Measurements from ENCODE around the gene CAPN12. TPM values are rescaled to one million over a fixed set of nuclear protein-coding genes. Genes with fewer than 3 reads are reported as not detected.

The CAPN12 gene
- total and polyA plus RNA-seq, 2 of the 4 experiments (the other 2 are of a cell fraction): 0.18 to 0.97 TPM

GRCh38 chr19:38715555-38715954 is 28.7 kb downstream of the CAPN12 start:
- POLR2A ChIA-PET (ENCODE audit: unreplicated experiment): no interaction called here
- no peak for ATAC-seq (ENCODE audit: low read depth)
- dilution Hi-C loops (cut with HindIII; ENCODE audit: low sequenced_read_pairs, unreplicated experiment): no loop called here

More at GRCh38 chr19:38715555-38715954, 28.7 kb downstream of the CAPN12 start:
- intact Hi-C loops (cut with micrococcal nuclease) (no loop called here), in situ Hi-C loops (cut with MboI; ENCODE audit: low sequenced_read_pairs) (no loop called here)
- H3K27ac ChIP-seq (ENCODE audit: insufficient read depth, low read length): no peak overlapping the region
- no peak overlapping the region for H4K5ac ChIP-seq (ENCODE audit: low read depth, low read length)
- H2AFZ ChIP-seq (replicated peaks; ENCODE audit: low read length, poor library complexity): no peak overlapping the region
- H3K79me1 ChIP-seq (ENCODE audit: low read depth in 1 of 2, low read length in 2 of 2): peaks cover 45 to 87% of the 10 kb centered on the region in 2 experiments
- no peak overlapping the region for H2AK5ac ChIP-seq (ENCODE audit: low read depth, low read length)
- WGBS, 2 experiments (ENCODE audit: extremely low coverage in 2 of 2, insufficient read length in 1 of 2): no CpG with 5 or more reads among the region's 3 CpGs
- no peak overlapping the region for H2BK15ac ChIP-seq (ENCODE audit: low read depth, low read length)
- H3K9me1 ChIP-seq (ENCODE audit: insufficient read depth, low read length): peaks cover 26% of the 10 kb centered on the region
- no peaks in the 10 kb centered on the region for H3K27me3 ChIP-seq (ENCODE audit: control insufficient read depth, insufficient read depth, low read length)
- no peak overlapping the region for H3K23ac ChIP-seq (ENCODE audit: low read depth, low read length)
- TF ChIP-seq, protein P1, sequence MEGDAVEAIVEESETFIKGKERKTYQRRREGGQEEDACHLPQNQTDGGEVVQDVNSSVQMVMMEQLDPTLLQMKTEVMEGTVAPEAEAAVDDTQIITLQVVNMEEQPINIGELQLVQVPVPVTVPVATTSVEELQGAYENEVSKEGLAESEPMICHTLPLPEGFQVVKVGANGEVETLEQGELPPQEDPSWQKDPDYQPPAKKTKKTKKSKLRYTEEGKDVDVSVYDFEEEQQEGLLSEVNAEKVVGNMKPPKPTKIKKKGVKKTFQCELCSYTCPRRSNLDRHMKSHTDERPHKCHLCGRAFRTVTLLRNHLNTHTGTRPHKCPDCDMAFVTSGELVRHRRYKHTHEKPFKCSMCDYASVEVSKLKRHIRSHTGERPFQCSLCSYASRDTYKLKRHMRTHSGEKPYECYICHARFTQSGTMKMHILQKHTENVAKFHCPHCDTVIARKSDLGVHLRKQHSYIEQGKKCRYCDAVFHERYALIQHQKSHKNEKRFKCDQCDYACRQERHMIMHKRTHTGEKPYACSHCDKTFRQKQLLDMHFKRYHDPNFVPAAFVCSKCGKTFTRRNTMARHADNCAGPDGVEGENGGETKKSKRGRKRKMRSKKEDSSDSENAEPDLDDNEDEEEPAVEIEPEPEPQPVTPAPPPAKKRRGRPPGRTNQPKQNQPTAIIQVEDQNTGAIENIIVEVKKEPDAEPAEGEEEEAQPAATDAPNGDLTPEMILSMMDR (conservative IDR thresholded peaks at IDR 0.05; ENCODE audit: low read depth, low read length): no peak
- TF ChIP-seq MXI1 (IDR thresholded peaks at IDR 0.05; ENCODE audit: borderline replicate concordance, low read depth, low read length) (no peak), MAZ (IDR thresholded peaks at IDR 0.05; ENCODE audit: borderline replicate concordance, low read depth, low read length) (no peak), RFX5 (IDR thresholded peaks at IDR 0.05; ENCODE audit: low read depth, low read length) (no peak), CHD1 (IDR thresholded peaks at IDR 0.05; ENCODE audit: low read depth, low read length) (no peak), NFE2L2 (IDR thresholded peaks at IDR 0.05; ENCODE audit: low read depth, low read length) (no peak), POLR2A (IDR thresholded peaks at IDR 0.05; ENCODE audit: low read depth, low read length) (no peak), USF2 (IDR thresholded peaks at IDR 0.05; ENCODE audit: low read depth, low read length) (no peak), RAD21 (IDR thresholded peaks at IDR 0.05; ENCODE audit: low read length) (no peak), RCOR1 (IDR thresholded peaks at IDR 0.05; ENCODE audit: insufficient replicate concordance, low read length) (no peak)
- H3K4me3 ChIP-seq (ENCODE audit: insufficient read depth, low read depth, low read length): no peak overlapping the region
- H4K20me1 ChIP-seq (ENCODE audit: insufficient read depth, low read length): peaks cover 53% of the 10 kb centered on the region
- H2AK9ac ChIP-seq (replicated peaks; ENCODE audit: low read depth, low read length, poor library complexity): no peak overlapping the region
- H3K56ac ChIP-seq (ENCODE audit: extremely low read depth, insufficient read depth, low read length): no peak overlapping the region
- BruUV-seq (replicated peaks): no TSS peak
- H2BK20ac ChIP-seq (ENCODE audit: low read depth, low read length): no peak overlapping the region
- H3K4ac ChIP-seq (ENCODE audit: low read depth, low read length): no peak overlapping the region
- H3K14ac ChIP-seq (replicated peaks; ENCODE audit: low read depth, low read length): no peak overlapping the region
- no peak overlapping the region for H4K91ac ChIP-seq (ENCODE audit: insufficient read depth, low read depth, low read length)
- no peak for DNase-seq
- H3K18ac ChIP-seq (ENCODE audit: low read depth, low read length): no peak overlapping the region
- peaks cover 36% of the 10 kb centered on the region for H3K4me1 ChIP-seq (ENCODE audit: control insufficient read depth, insufficient read depth, low read length)
- H2BK5ac ChIP-seq (ENCODE audit: low read depth, low read length, poor library complexity, severe bottlenecking): no peak overlapping the region
- H3K36me3 ChIP-seq (ENCODE audit: control insufficient read depth, insufficient read depth, low read length): peaks cover 81% of the 10 kb centered on the region
- H3K9me3 ChIP-seq (ENCODE audit: control insufficient read depth, insufficient read depth, low read length): no peaks in the 10 kb centered on the region
- H4K8ac ChIP-seq (ENCODE audit: low read depth in 2 of 2, low read length in 2 of 2): no peak overlapping the region
- CTCF ChIA-PET: no interaction called here
- H3K4me2 ChIP-seq (ENCODE audit: low read depth, low read length): no peak overlapping the region
- no peak overlapping the region for H3K9ac ChIP-seq (ENCODE audit: low read depth, low read length)
- H2BK120ac ChIP-seq (ENCODE audit: low read depth, low read length): no peak overlapping the region

All from IMR-90 (cell line).